Fibroblast of the conjunctiva (primary cell): ENCODE data around the gene CDC25C.
"Not testable (repeated sequence)": the region's sequence is repeated elsewhere in the genome, so short reads cannot be mapped to it uniquely, and the experiment has no call there.

Source experiments
- DNase-seq: peaks from one replicate; pipeline ENCODE4 v3.0.0-alpha.2; 2010; ENCODE audit warnings: low read depth

The CDC25C gene

GRCh38 chr5:138275895-138276294, 55.7 kb downstream of the CDC25C start:
- DNase-seq = no peak

GRCh38 chr5:138275379-138275782, 56.2 kb downstream of the CDC25C start:
- no peak for DNase-seq

DNA sequence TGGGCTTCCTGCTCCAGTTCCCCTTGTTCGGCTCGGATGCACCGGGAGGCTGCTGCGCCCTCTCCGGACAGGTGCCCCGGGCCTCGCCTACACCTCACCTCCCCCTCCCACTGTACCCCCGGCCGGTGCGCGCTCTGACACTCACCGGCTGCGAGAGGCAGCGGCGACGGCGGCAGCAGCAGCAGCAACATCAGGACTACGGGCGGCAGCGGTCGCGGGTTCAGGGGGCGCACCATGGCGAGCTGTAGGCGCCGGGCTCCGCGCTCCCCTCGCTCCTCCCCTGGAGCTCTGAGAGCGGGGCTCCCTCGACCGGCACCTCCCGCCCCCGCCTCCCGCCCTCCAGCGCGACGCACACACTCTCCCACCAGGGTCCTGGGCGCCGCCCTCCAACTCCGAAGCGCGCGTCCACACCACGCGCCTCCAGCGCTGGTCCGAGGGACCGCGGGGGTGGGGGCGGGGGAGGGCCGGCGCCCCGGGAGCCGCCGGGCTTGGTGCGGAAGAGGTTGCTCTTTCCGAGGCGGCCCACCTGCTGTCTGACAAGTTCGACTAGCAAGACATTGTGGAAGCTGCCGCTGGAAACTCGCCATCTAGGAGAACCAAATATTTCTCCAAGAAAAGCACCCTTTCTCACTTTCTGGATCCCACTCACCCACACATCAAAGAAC, 57.3 kb downstream of the CDC25C start, which contains the start of gene GFRA3:
GFRA3 (minus strand) TSS at position 433 of the 665 bp plus-strand sequence; CDS start at position 236, 197 bp downstream.
- no peak for DNase-seq

DNA sequence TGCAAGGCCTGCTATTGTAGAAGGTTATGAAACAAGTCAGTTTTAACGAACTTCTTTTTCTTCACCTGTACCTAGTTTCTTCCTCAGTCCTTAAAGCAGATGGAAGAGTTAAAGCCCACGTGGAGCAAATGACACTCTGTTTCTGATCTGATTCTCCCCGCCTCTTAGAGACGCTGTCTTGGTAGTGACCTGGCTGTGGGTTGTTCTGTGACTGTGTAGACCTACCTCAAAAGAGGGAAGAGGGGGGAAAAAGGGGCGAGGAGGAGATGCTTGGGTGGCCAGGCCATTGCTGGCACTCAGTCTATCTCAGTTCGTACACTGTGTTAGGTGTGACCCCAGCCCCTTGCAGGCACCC, 57.8 kb downstream of the CDC25C start:
- no peak for DNase-seq

GRCh38 chr5:138272681-138273080, 58.9 kb downstream of the CDC25C start:
- no peak for DNase-seq

GRCh38 chr5:138271281-138271680, 60.3 kb downstream of the CDC25C start:
- DNase-seq = no peak

DNA sequence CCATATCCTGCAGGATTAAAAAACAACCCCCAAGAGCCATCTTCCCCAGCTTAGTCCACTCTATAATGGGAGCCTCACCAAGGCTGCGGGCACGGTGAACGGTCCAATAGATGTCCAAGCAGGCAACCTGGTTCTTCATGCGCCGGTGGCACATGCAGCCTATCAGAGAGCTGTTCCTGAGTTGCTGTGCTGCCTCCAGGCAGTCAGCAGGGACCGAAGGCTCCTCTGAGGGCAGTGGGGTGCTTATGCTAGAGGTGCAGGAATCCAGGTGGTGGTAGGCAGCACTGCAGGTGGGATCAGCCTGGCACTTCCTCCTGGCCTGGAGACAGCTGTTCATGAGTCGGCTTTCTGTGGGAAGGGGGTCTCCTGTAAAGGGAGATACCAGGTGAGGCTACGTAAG, 67.4 kb downstream of the CDC25C start:
- no peak for DNase-seq

DNA sequence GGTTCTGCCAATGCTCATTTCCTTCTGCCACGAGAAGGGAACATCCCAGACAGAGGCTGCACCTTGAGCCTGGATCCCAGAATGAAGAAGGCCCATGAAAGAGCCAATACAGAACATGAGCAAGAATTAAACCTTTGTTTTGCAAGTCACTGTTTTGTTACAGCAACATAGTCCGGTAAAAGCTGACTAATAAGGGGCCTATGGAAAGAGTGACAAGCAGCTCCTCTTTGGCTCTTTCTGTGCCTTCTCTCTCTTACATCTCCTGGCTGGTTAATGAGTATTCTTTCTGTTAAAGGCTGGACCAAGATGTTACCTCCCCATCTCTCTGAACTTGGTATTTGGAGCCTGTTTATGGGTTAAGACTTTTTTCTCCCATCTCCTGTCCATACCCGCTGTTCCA, 68.0 kb downstream of the CDC25C start:
- DNase-seq = no peak

- no peak for DNase-seq
Measured at GRCh38 chr5:138258704-138259292, 72.8 kb downstream of the CDC25C start.

GRCh38 chr5:138257583-138257982, 74.0 kb downstream of the CDC25C start:
- no peak for DNase-seq

GRCh38 chr5:138252944-138253343, 78.7 kb downstream of the CDC25C start:
- no peak for DNase-seq

GRCh38 chr5:138247800-138248199, 83.8 kb downstream of the CDC25C start:
- not testable (repeated sequence) for DNase-seq

- no peak for DNase-seq
Measured at GRCh38 chr5:138246822-138247221, 84.8 kb downstream of the CDC25C start.

- DNase-seq = no peak
Measured at GRCh38 chr5:138246334-138246733, 85.3 kb downstream of the CDC25C start.

- DNase-seq = no peak
Measured at GRCh38 chr5:138245717-138246116, 85.9 kb downstream of the CDC25C start.

DNA sequence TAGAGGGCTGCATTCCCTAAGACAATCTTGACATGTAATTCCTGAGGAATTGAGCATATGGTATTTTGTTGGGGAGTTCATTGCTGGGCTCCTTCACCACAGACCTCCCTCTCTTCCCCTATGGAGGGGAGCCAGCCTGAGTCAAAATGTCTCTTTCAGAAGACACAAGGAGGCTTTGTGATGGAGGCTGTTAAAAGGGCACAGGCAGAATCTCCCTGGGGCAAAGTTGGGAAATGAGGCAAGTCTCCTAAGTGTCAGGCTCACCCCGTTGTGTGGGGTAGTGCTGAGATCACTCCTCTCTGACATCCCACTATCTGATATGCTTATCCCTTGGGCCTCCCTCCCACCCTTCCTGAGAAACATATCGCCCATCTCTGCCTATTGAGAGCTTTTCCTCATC, 87.8 kb downstream of the CDC25C start:
- DNase-seq = no peak

- no peak for DNase-seq
Measured at GRCh38 chr5:138241688-138242571, 89.7 kb downstream of the CDC25C start.

DNA sequence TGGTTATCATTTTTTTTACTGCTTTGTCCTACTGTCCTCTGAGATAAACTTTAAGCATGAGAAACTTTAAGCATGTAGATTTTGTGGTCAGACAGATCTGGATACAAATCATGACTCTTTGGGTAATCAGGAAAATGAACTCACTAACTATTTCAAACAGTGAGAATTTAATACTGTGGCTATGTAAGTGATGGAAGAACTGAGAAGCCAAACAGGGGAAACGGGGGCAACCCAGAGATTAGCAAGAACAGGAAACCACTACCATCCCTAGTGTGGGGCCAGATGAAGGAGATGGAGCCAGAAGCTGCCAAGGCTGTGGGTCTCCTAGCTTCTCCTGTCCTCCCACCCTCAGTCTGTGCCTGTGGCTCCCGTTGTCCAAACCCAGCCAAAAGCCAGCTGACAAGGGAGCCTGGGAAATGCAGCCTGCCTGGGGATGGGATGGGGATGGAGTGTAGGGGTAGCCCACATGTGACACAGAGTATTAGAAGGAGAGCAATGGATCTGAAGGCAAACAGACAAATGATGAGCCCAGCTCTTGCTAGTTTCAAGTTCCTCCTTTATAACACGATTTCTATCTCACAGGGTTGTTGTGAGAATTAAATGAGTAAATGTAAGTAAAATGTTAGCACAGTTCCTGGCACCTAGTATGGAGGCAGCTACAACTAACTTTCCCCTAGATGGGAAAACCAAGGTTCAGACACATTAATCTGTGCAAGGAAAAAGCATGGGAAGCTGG, 90.8 kb downstream of the CDC25C start:
- DNase-seq = no peak

- no peak for DNase-seq
Measured at GRCh38 chr5:138238034-138238433, 93.6 kb downstream of the CDC25C start.
